Endodermal cell (in vitro differentiated cells): ENCODE measurements around the gene JAKMIP2. TPM values are rescaled to one million over a fixed set of nuclear protein-coding genes. Genes with fewer than 3 reads are reported as not detected.
A peak's percentile ranks its signal among the peaks of the same experiment; 100 is the strongest.

Experiments used
- DNase-seq: peaks from one replicate; pipeline ENCODE4 v3.0.0-alpha.2; 2017
- H3K27ac ChIP-seq: 2 replicates; pipeline ENCODE4 v1.5.1; 2013; ENCODE audit warnings: mild to moderate bottlenecking, low read depth, low read length, moderate library complexity
- H3K27me3 ChIP-seq: 2 replicates; pipeline ENCODE4 v1.6.1; 2013; ENCODE audit warnings: mild to moderate bottlenecking, low read length, moderate library complexity; ENCODE audit not compliant: insufficient read depth, control insufficient read depth, poor library complexity, severe bottlenecking
- H3K36me3 ChIP-seq: 2 replicates; pipeline ENCODE4 v1.7.0; 2013; ENCODE audit warnings: mild to moderate bottlenecking, low read length, moderate library complexity; ENCODE audit not compliant: control insufficient read depth, insufficient read depth
- H3K4me1 ChIP-seq: one replicate; pipeline ENCODE4 v1.7.0; 2013; ENCODE audit warnings: low read length; ENCODE audit not compliant: control insufficient read depth, insufficient read depth
- H3K4me3 ChIP-seq: 2 replicates; pipeline ENCODE4 v1.5.1; 2013; ENCODE audit warnings: mild to moderate bottlenecking, low read length, moderate library complexity
- H3K9ac ChIP-seq: 2 replicates; pipeline ENCODE4 v1.6.1; 2013; ENCODE audit warnings: mild to moderate bottlenecking, low read length, moderate library complexity; ENCODE audit not compliant: poor library complexity, severe bottlenecking; ENCODE audit errors: extremely low read depth
- H3K9me3 ChIP-seq: 2 replicates; pipeline ENCODE4 v1.6.1; 2013; ENCODE audit warnings: mild to moderate bottlenecking, low read length, moderate library complexity; ENCODE audit not compliant: control insufficient read depth
- H3K27ac Mint-ChIP-seq: 2 replicates; pipeline ENCODE4 v1.8.0; 2020; ENCODE audit warnings: mixed read lengths
- H3K27me3 Mint-ChIP-seq: 2 replicates; pipeline ENCODE4 v1.8.0; 2021; ENCODE audit warnings: mild to moderate bottlenecking, mixed read lengths; ENCODE audit not compliant: insufficient read depth
- H3K36me3 Mint-ChIP-seq: 2 replicates; pipeline ENCODE4 v1.8.0; 2020; ENCODE audit warnings: low read depth, mixed read lengths
- H3K4me1 Mint-ChIP-seq: 2 replicates; pipeline ENCODE4 v1.8.0; 2020; ENCODE audit warnings: mixed read lengths
- H3K4me3 Mint-ChIP-seq: 2 replicates; pipeline ENCODE4 v1.8.0; 2020; ENCODE audit warnings: mild to moderate bottlenecking, moderate library complexity, mixed read lengths
- H3K9me3 Mint-ChIP-seq: 2 replicates; pipeline ENCODE4 v1.8.0; 2020; ENCODE audit warnings: mild to moderate bottlenecking, mixed read lengths
- CTCF ChIP-seq: fragments of 200-600 bp; sonication (generic); conservative IDR thresholded peaks from 2 replicates; pipeline ENCODE4 v1.5.0; 2021; ENCODE audit warnings: antibody characterized with exemption, mild to moderate bottlenecking
- WGBS, 2 experiments: methylation state at CpG; one replicate each; pipeline versions ENCODE4 v1.1.5 to v1.1.7; 2013; ENCODE audit warnings: missing lambda C conversion rate in 2 of 2, mixed read lengths in 1 of 2; ENCODE audit not compliant: insufficient coverage in 1 of 2, insufficient read length in 1 of 2; 5-methylcytosine and 5-hydroxymethylcytosine counted together
- total RNA-seq, 2 donors: library from RNA; stranded (reverse); fragmentation: NEBNext Ultra II Directional in 1 of 2; extraction: Animal tissue kit (Norgen Biotek cat#: 25700) in 1 of 2; gene quantifications; 2 replicates in 1 of 2; 3 replicates in 1 of 2; pipeline ENCODE4 v1.2.1, GENCODE V29; 2021

JAKMIP2 gene
- total RNA-seq, 2 donors from 2014 or later = 6.9 to 16.7 TPM

GRCh38 chr5:147753765-147754164 is 28.8 kb downstream of the JAKMIP2 start:
- no peak overlapping the region for H3K4me3 ChIP-seq
- H3K27me3 ChIP-seq = no peaks in the 10 kb centered on the region
- H3K27me3 Mint-ChIP-seq = no peaks in the 10 kb centered on the region
- 90% methylated on average over 1 of the region's 1 CpG; no CpG with 5 or more reads in 1 of the 2 experiments for WGBS, 2 experiments
- H3K36me3 ChIP-seq = no peaks in the 10 kb centered on the region
- H3K9me3 ChIP-seq = no peaks in the 10 kb centered on the region
- no peak overlapping the region for H3K9ac ChIP-seq
- no peaks in the 10 kb centered on the region for H3K9me3 Mint-ChIP-seq
- peaks cover 5% of the 10 kb centered on the region for H3K4me1 ChIP-seq
- no peak for DNase-seq
- peaks cover 27% of the 10 kb centered on the region for H3K4me1 Mint-ChIP-seq
- no peak overlapping the region for H3K4me3 Mint-ChIP-seq
- TF ChIP-seq CTCF = no peak
- no peaks in the 10 kb centered on the region for H3K36me3 Mint-ChIP-seq
- no peak overlapping the region for H3K27ac ChIP-seq
- H3K27ac Mint-ChIP-seq = no peak overlapping the region

GRCh38 chr5:147752666-147753290 is 29.8 kb downstream of the JAKMIP2 start:
- WGBS, 2 experiments = 98% methylated on average over 3 of the region's 3 CpGs; no CpG with 5 or more reads in 1 of the 2 experiments
- Mint-ChIP-seq H3K4me3 (no peak overlapping the region), H3K27me3 (no peaks in the 10 kb centered on the region), H3K36me3 (no peaks in the 10 kb centered on the region), H3K27ac (no peak overlapping the region), H3K9me3 (no peaks in the 10 kb centered on the region), H3K4me1 (peaks cover 32% of the 10 kb centered on the region)
- no peak for DNase-seq
- no peak overlapping the region for H3K9ac ChIP-seq
- no peak overlapping the region for H3K4me3 ChIP-seq
- no peak overlapping the region for H3K27ac ChIP-seq
- no peaks in the 10 kb centered on the region for H3K9me3 ChIP-seq
- no peaks in the 10 kb centered on the region for H3K27me3 ChIP-seq
- TF ChIP-seq CTCF = no peak
- H3K36me3 ChIP-seq = no peaks in the 10 kb centered on the region
- peaks cover 5% of the 10 kb centered on the region for H3K4me1 ChIP-seq

GRCh38 chr5:147752033-147752432 is 30.5 kb downstream of the JAKMIP2 start:
- no peak for TF ChIP-seq CTCF
- H3K27me3 ChIP-seq = no peaks in the 10 kb centered on the region
- H3K36me3 Mint-ChIP-seq = no peaks in the 10 kb centered on the region
- no peaks in the 10 kb centered on the region for H3K9me3 ChIP-seq
- no peaks in the 10 kb centered on the region for H3K27me3 Mint-ChIP-seq
- H3K9me3 Mint-ChIP-seq = no peaks in the 10 kb centered on the region
- H3K4me3 Mint-ChIP-seq = no peak overlapping the region
- no peak overlapping the region for H3K4me3 ChIP-seq
- 54 to 88% methylated on average over 2 of the region's 2 CpGs for WGBS, 2 experiments
- peak overlapping the region; percentile 75 for H3K27ac ChIP-seq
- no peak overlapping the region for H3K9ac ChIP-seq
- H3K36me3 ChIP-seq = no peaks in the 10 kb centered on the region
- H3K27ac Mint-ChIP-seq = no peak overlapping the region
- H3K4me1 ChIP-seq = peaks cover 5% of the 10 kb centered on the region
- H3K4me1 Mint-ChIP-seq = peaks cover 39% of the 10 kb centered on the region
- no peak for DNase-seq
